Upper lobe of right lung (tissue), 1 donor: ENCODE measurements around the gene ZNF793. TPM values are rescaled to one million over a fixed set of nuclear protein-coding genes. Genes with fewer than 3 reads are reported as not detected.

ENCODE experiments used
- ATAC-seq: fragments of 200-7000 bp; cut with Tn5 transposase; one replicate; pipeline ENCODE4 v1.9.1; 2020; ENCODE audit warnings: mild to moderate bottlenecking, moderate library complexity
- DNase-seq: peaks from one replicate; pipeline ENCODE4 v3.0.0-alpha.2; 2020
- H3K27ac ChIP-seq: fragments of 200-600 bp; one replicate; pipeline ENCODE4 v1.8.0; 2022
- H3K27me3 ChIP-seq: fragments of 200-600 bp; one replicate; pipeline ENCODE4 v1.8.0; 2022; ENCODE audit warnings: mild to moderate bottlenecking
- H3K36me3 ChIP-seq: fragments of 200-600 bp; one replicate; pipeline ENCODE4 v1.8.0; 2022
- H3K4me1 ChIP-seq: fragments of 200-600 bp; one replicate; pipeline ENCODE4 v1.8.0; 2022
- H3K4me3 ChIP-seq: fragments of 200-600 bp; one replicate; pipeline ENCODE4 v1.8.0; 2022; ENCODE audit warnings: mild to moderate bottlenecking
- H3K9me3 ChIP-seq: fragments of 200-600 bp; one replicate; pipeline ENCODE4 v1.8.0; 2022
- CTCF ChIP-seq: fragments of 200-600 bp; IDR thresholded peaks from one replicate; pipeline ENCODE4 v1.8.0; 2022; ENCODE audit warnings: antibody characterized with exemption
- intact Hi-C: fragments of 100-400 bp; cut with DNase I; formaldehyde crosslinking; loops from one replicate; pipeline ENCODE4 v1.11.0; 2022
- long read RNA-seq: library from polyadenylated mRNA; unstranded; transcript quantifications from one replicate; pipeline ENCODE4 v2.0.0, GENCODE V29; 2021
- total RNA-seq: library from RNA; stranded (reverse); fragmentation: NEBNext Ultra II Directional; extraction: Animal tissue kit (Norgen Biotek cat#: 25700); gene quantifications from one replicate; pipeline ENCODE4 v1.2.1, GENCODE V29; 2021
- donor health status: DM: no; HTN: yes; CAD: no; lungs with severe emphysema.

ZNF793 gene
- 4.2 TPM for total RNA-seq
- long read RNA-seq, partial matches to known transcripts: 0 of 2 reads
- long read RNA-seq, other reads (novel, unspliced or antisense): 2 of 2 reads

GRCh38 chr19:37506387-37507166 is at the start of gene ZNF793:
ZNF793 (plus strand) TSS chr19:37506939; CDS start chr19:37523440, 16,501 bp downstream.
- peak; percentile 86 for ATAC-seq
- H3K27ac ChIP-seq: peak within 1 kb of the TSS; percentile 93
- H3K4me3 ChIP-seq: peak within 1 kb of the TSS; percentile 67
- intact Hi-C loops: no loop called here
- H3K9me3 ChIP-seq: no peaks in the 10 kb centered on the region
- no peaks in the 10 kb centered on the region for H3K4me1 ChIP-seq
- peak; percentile 79 for DNase-seq
- no peak for TF ChIP-seq CTCF
- H3K36me3 ChIP-seq: no peaks in the 10 kb centered on the region
- H3K27me3 ChIP-seq: no peaks in the 10 kb centered on the region

- H3K27me3 ChIP-seq: no peaks in the 10 kb centered on the region
- peaks cover 21% of the 10 kb centered on the region for H3K4me1 ChIP-seq
- peaks cover 21% of the 10 kb centered on the region for H3K9me3 ChIP-seq
- H3K27ac ChIP-seq: peak overlapping the region; percentile 85
- intact Hi-C loops: no loop called here
- peak overlapping the region; percentile 84 for H3K4me3 ChIP-seq
- no peak for DNase-seq
- peaks cover 6% of the 10 kb centered on the region for H3K36me3 ChIP-seq
- TF ChIP-seq CTCF: no peak
- no peak for ATAC-seq
Measured at GRCh38 chr19:37466277-37466797, 40.4 kb upstream of the ZNF793 start.

GRCh38 chr19:37466798-37467607 is 39.7 kb upstream of the ZNF793 start, which contains the start of gene ZNF569:
ZNF569 (minus strand) TSS chr19:37467444; CDS start chr19:37444921, 22,523 bp downstream.
- H3K36me3 ChIP-seq: peaks cover 5% of the 10 kb centered on the region
- no peaks in the 10 kb centered on the region for H3K27me3 ChIP-seq
- peak within 1 kb of the TSS; percentile 85 for H3K4me3 ChIP-seq
- peak; percentile 89 for ATAC-seq
- intact Hi-C loops: no loop called here
- H3K27ac ChIP-seq: peak within 1 kb of the TSS; percentile 93
- H3K4me1 ChIP-seq: peaks cover 21% of the 10 kb centered on the region
- DNase-seq: peak; percentile 94
- TF ChIP-seq CTCF: no peak
- H3K9me3 ChIP-seq: peaks cover 14% of the 10 kb centered on the region

- no peaks in the 10 kb centered on the region for H3K27me3 ChIP-seq
Measured at GRCh38 chr19:37467608-37468090, 39.1 kb upstream of the ZNF793 start.

More at GRCh38 chr19:37467608-37468090, 39.1 kb upstream of the ZNF793 start:
- Histone ChIP-seq H3K4me3 (peak overlapping the region; percentile 84), H3K27ac (peak overlapping the region; percentile 85), H3K9me3 (peaks cover 8% of the 10 kb centered on the region), H3K4me1 (peaks cover 21% of the 10 kb centered on the region), H3K36me3 (no peaks in the 10 kb centered on the region)
- ATAC-seq: no peak
- DNase-seq: no peak
- TF ChIP-seq CTCF: no peak
- intact Hi-C loops: no loop called here
